Keratinocyte (primary cell): ENCODE data around the gene DISC1. TPM values are rescaled to one million over a fixed set of nuclear protein-coding genes. Genes with fewer than 3 reads are reported as not detected.

Experiments
- DNase-seq: peaks from one replicate; pipeline ENCODE4 v3.0.0-alpha.2; 2011; ENCODE audit warnings: low read depth, missing footprints, low spot score
- FAIRE-seq: peaks from 2 replicates; lab custom pipeline; 2011; peaks lifted over from hg19 to GRCh38; lab: Jason Lieb, UNC
- H2AFZ ChIP-seq: 2 replicates; pipeline ENCODE4 v1.6.0; 2012; ENCODE audit warnings: low read length, control low read depth, inconsistent platforms; ENCODE audit not compliant: control insufficient read depth
- H3K27ac ChIP-seq: 2 replicates; pipeline ENCODE4 v1.5.1; 2011; ENCODE audit warnings: low read length; ENCODE audit not compliant: control insufficient read depth, insufficient read depth
- H3K27me3 ChIP-seq: 3 replicates; pipeline ENCODE4 v1.6.0; 2011; ENCODE audit warnings: low read length; ENCODE audit not compliant: control insufficient read depth, insufficient read depth; ENCODE audit errors: extremely low read depth
- H3K36me3 ChIP-seq, 2 experiments: 2 replicates in 1 of 2; 3 replicates in 1 of 2; pipeline ENCODE4 v1.5.1; 2011; ENCODE audit warnings: low read length in 2 of 2, mild to moderate bottlenecking in 1 of 2; ENCODE audit not compliant: control insufficient read depth in 2 of 2, insufficient read depth in 2 of 2; ENCODE audit errors: extremely low read depth in 1 of 2
- H3K4me1 ChIP-seq: 3 replicates; pipeline ENCODE4 v1.5.1; 2011; ENCODE audit warnings: low read length; ENCODE audit not compliant: control insufficient read depth, insufficient read depth; ENCODE audit errors: extremely low read depth
- H3K4me2 ChIP-seq: 3 replicates; pipeline ENCODE4 v1.6.0; 2011; ENCODE audit warnings: low read depth, low read length; ENCODE audit not compliant: control insufficient read depth, insufficient read depth; ENCODE audit errors: extremely low read depth
- H3K4me3 ChIP-seq, 3 experiments: fragments of 200-600 bp in 1 of 3; sonication (generic) in 1 of 3; 2 replicates in 2 of 3; 3 replicates in 1 of 3; pipeline ENCODE4 v1.5.1; 2011 to 2016; ENCODE audit warnings: low read length in 3 of 3, mild to moderate bottlenecking in 3 of 3, control low read depth in 2 of 3, inconsistent platforms in 1 of 3, low read depth in 1 of 3, mixed read lengths in 1 of 3, mixed run types in 1 of 3, moderate library complexity in 1 of 3; ENCODE audit not compliant: control insufficient read depth in 2 of 3, insufficient read depth in 2 of 3; ENCODE audit errors: extremely low read depth in 1 of 3
- H3K79me2 ChIP-seq: 2 replicates; pipeline ENCODE4 v1.6.0; 2012; ENCODE audit warnings: low read length; ENCODE audit not compliant: control insufficient read depth, insufficient read depth
- H3K9ac ChIP-seq: 3 replicates; pipeline ENCODE4 v1.6.0; 2011; ENCODE audit warnings: low read length; ENCODE audit not compliant: control insufficient read depth, insufficient read depth; ENCODE audit errors: extremely low read depth
- H3K9me1 ChIP-seq: 3 replicates; pipeline ENCODE4 v1.6.0; 2011; ENCODE audit warnings: low read length; ENCODE audit not compliant: control insufficient read depth, insufficient read depth; ENCODE audit errors: extremely low read depth
- H3K9me3 ChIP-seq: 2 replicates; pipeline ENCODE4 v1.5.1; 2012; ENCODE audit warnings: low read depth, low read length; ENCODE audit not compliant: control insufficient read depth
- H4K20me1 ChIP-seq: 3 replicates; pipeline ENCODE4 v1.6.0; 2011; ENCODE audit warnings: low read length; ENCODE audit not compliant: control insufficient read depth, insufficient read depth; ENCODE audit errors: extremely low read depth
- CTCF ChIP-seq, 3 experiments: IDR thresholded peaks in 1 of 3; conservative IDR thresholded peaks in 1 of 3; optimal IDR thresholded peaks in 1 of 3; 2 replicates in 2 of 3; 3 replicates in 1 of 3; pipeline versions ENCODE3 to v1.5.1; 2011; ENCODE audit warnings: low read length in 3 of 3, mild to moderate bottlenecking in 3 of 3, moderate library complexity in 2 of 3, control low read depth in 1 of 3, inconsistent platforms in 1 of 3; ENCODE audit not compliant: insufficient read depth in 2 of 3; ENCODE audit errors: extremely low read depth in 1 of 3
- EZH2 ChIP-seq: IDR thresholded peaks from one replicate; pipeline ENCODE4 v1.6.1; 2012; ENCODE audit warnings: inconsistent platforms, mild to moderate bottlenecking, low read length, moderate library complexity
- dilution Hi-C: fragments of 300-500 bp; cut with MboI; formaldehyde crosslinking; loops from one replicate; pipeline ENCODE4 v1.7.0; 2020; ENCODE audit warnings: low sequenced_read_pairs; ENCODE audit not compliant: extremely low pct_ligation_motif_present
- polyA plus RNA-seq, 5 experiments: library from polyadenylated mRNA; depleted of rRNA in 3 of 5; stranded (reverse) in 3 of 5; stranded (forward) in 1 of 5; unstranded in 1 of 5; fragments of >200 nt; gene quantifications; 1 replicate in 1 of 5; 2 replicates in 3 of 5; 3 replicates in 1 of 5; pipeline versions ENCODE4 v1.2.1 to v1.2.3, GENCODE V29; 2011 to 2012; ENCODE audit warnings: missing spikeins in 2 of 5, low read depth in 1 of 5, low replicate concordance in 1 of 5

DISC1 gene
- polyA plus RNA-seq, 1 donor (not counting 4 experiments of a cell fraction or from before 2014, with no cell fraction given): 0.47 TPM

- H3K27me3 ChIP-seq: no peaks in the 10 kb centered on the region
- no peaks in the 10 kb centered on the region for H3K9me1 ChIP-seq
Measured at GRCh38 chr1:231853588-231854207, 227.1 kb downstream of the DISC1 start.

DNA sequence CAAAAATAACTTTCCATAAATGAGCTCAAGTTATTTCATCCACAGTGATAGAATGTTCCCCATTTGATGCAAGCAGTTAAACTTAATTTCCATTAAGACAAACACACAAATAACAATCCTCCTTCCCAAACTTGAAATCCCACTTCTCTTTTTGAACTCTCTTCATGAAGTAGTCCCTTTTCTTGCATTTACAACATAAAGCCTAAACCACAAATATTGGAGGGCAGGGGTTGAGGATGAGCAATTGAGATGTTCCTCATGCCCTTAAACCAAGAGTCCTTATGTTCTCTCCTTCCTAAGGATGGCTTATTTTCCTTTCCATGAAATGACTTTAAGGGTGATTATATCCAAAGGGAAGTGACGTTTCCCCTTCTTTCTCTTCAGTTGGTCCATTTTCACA is 228.8 kb downstream of the DISC1 start:
- no peaks in the 10 kb centered on the region for H3K9me3 ChIP-seq
- no peaks in the 10 kb centered on the region for H3K9me1 ChIP-seq
- dilution Hi-C loops: no loop called here
- TF ChIP-seq CTCF (optimal IDR thresholded peaks at IDR 0.05 in 1 of 3, IDR thresholded peaks at IDR 0.05 in 1 of 3, conservative IDR thresholded peaks at IDR 0.05 in 1 of 3; ENCODE audit: extremely low read depth in 1 of 3, insufficient read depth in 2 of 3, low read length in 3 of 3) (no peak), EZH2 (no peak)
- H3K9ac ChIP-seq: no peak overlapping the region
- H3K4me1 ChIP-seq: no peaks in the 10 kb centered on the region
- H3K4me2 ChIP-seq: no peak overlapping the region
- no peaks in the 10 kb centered on the region for H3K27me3 ChIP-seq
- H3K36me3 ChIP-seq: no peaks in the 10 kb centered on the region
- no peak overlapping the region for H2AFZ ChIP-seq
- H4K20me1 ChIP-seq: no peaks in the 10 kb centered on the region
- no peak for DNase-seq
- H3K79me2 ChIP-seq: no peaks in the 10 kb centered on the region
- H3K27ac ChIP-seq: no peak overlapping the region
- no peak overlapping the region for H3K4me3 ChIP-seq
- no peak for FAIRE-seq

More at GRCh38 chr1:231853588-231854207, 227.1 kb downstream of the DISC1 start:
- H3K9ac ChIP-seq: no peak overlapping the region
- H3K27ac ChIP-seq: no peak overlapping the region
- H2AFZ ChIP-seq: no peak overlapping the region
- H3K9me3 ChIP-seq: no peaks in the 10 kb centered on the region
- no peaks in the 10 kb centered on the region for H3K36me3 ChIP-seq
- DNase-seq: no peak
- no peak overlapping the region for H3K4me2 ChIP-seq
- no peak for FAIRE-seq
- H4K20me1 ChIP-seq: no peaks in the 10 kb centered on the region
- no peak overlapping the region for H3K4me3 ChIP-seq
- TF ChIP-seq CTCF (optimal IDR thresholded peaks at IDR 0.05 in 1 of 3, IDR thresholded peaks at IDR 0.05 in 1 of 3, conservative IDR thresholded peaks at IDR 0.05 in 1 of 3; ENCODE audit: extremely low read depth in 1 of 3, insufficient read depth in 2 of 3, low read length in 3 of 3) (no peak), EZH2 (no peak)
- H3K4me1 ChIP-seq: no peaks in the 10 kb centered on the region
- H3K79me2 ChIP-seq: no peaks in the 10 kb centered on the region
- dilution Hi-C loops: no loop called here
